DND-41 (cell line): ENCODE measurements around the gene CBX1.

Experiments
- ATAC-seq: fragments of 200-7000 bp; cut with Tn5 transposase; 3 replicates; pipeline ENCODE4 v1.9.1; 2021; ENCODE audit warnings: low read depth; ENCODE audit not compliant: insufficient read depth
- DNase-seq: peaks from one replicate; pipeline ENCODE4 v3.0.0-alpha.2; 2020
- H2AFZ ChIP-seq: 2 replicates; pipeline ENCODE4 v1.6.0; 2012; ENCODE audit warnings: low read depth, low read length
- H3K27ac ChIP-seq: 2 replicates; pipeline ENCODE4 v1.5.1; 2012; ENCODE audit warnings: low read length, inconsistent platforms
- H3K27me3 ChIP-seq: fragments of 200-600 bp; sonication (generic); 2 replicates; pipeline ENCODE4 v1.6.0; 2012; ENCODE audit warnings: low read length, mild to moderate bottlenecking, inconsistent platforms; ENCODE audit not compliant: insufficient read depth, poor library complexity
- H3K36me3 ChIP-seq: 2 replicates; pipeline ENCODE4 v1.5.1; 2012; ENCODE audit warnings: low read length, inconsistent platforms; ENCODE audit not compliant: insufficient read depth
- H3K4me1 ChIP-seq: 2 replicates; pipeline ENCODE4 v1.5.1; 2012; ENCODE audit warnings: mild to moderate bottlenecking, low read length; ENCODE audit not compliant: insufficient read depth
- H3K4me2 ChIP-seq: 2 replicates; pipeline ENCODE4 v1.6.0; 2012; ENCODE audit warnings: mild to moderate bottlenecking, moderate library complexity, low read length, inconsistent platforms; ENCODE audit not compliant: insufficient read depth
- H3K4me3 ChIP-seq, 2 experiments: fragments of 200-600 bp in 1 of 2; shearing (Covaris generic) in 1 of 2; 2 replicates each; pipeline ENCODE4 v1.5.1; 2012 to 2016; ENCODE audit warnings: inconsistent platforms in 2 of 2, low read length in 2 of 2, mild to moderate bottlenecking in 2 of 2, low read depth in 1 of 2, moderate library complexity in 1 of 2
- H3K79me2 ChIP-seq: 2 replicates; pipeline ENCODE4 v1.6.0; 2012; ENCODE audit warnings: low read length, inconsistent platforms; ENCODE audit not compliant: insufficient read depth
- H3K9ac ChIP-seq: 2 replicates; pipeline ENCODE4 v1.6.0; 2012; ENCODE audit warnings: low read depth, mild to moderate bottlenecking, inconsistent platforms, low read length, moderate library complexity
- H3K9me3 ChIP-seq: 2 replicates; pipeline ENCODE4 v1.5.1; 2012; ENCODE audit warnings: low read length, moderate library complexity, mild to moderate bottlenecking, inconsistent platforms; ENCODE audit not compliant: insufficient read depth, severe bottlenecking
- H4K20me1 ChIP-seq: 2 replicates; pipeline ENCODE4 v1.6.0; 2012; ENCODE audit warnings: low read length; ENCODE audit not compliant: insufficient read depth
- CTCF ChIP-seq: IDR thresholded peaks from 2 replicates; pipeline ENCODE4 v1.5.1; 2012; ENCODE audit warnings: borderline replicate concordance, low read length, moderate library complexity, mild to moderate bottlenecking; ENCODE audit not compliant: poor library complexity, severe bottlenecking; ENCODE audit errors: extremely low read depth
- EZH2 ChIP-seq: IDR thresholded peaks from 3 replicates; pipeline ENCODE4 v1.6.1; 2012; ENCODE audit warnings: borderline replicate concordance, low read depth, mild to moderate bottlenecking, moderate library complexity, low read length, inconsistent platforms; ENCODE audit not compliant: severe bottlenecking

The CBX1 gene

GRCh38 chr17:48110761-48111160 is 9.5 kb upstream of the CBX1 start:
- DNase-seq (no peak), ATAC-seq (no peak)
- TF ChIP-seq CTCF, result no peak
- TF ChIP-seq EZH2, result no peak
- H3K27ac ChIP-seq, result no peak overlapping the region
- no peak overlapping the region for H2AFZ ChIP-seq
- no peaks in the 10 kb centered on the region for H3K27me3 ChIP-seq
- peaks cover 46% of the 10 kb centered on the region for H3K79me2 ChIP-seq
- H3K4me3 ChIP-seq, result no peak overlapping the region
- no peaks in the 10 kb centered on the region; the same call in 1 of the 2 replicates for H4K20me1 ChIP-seq
- H3K4me2 ChIP-seq, result no peak overlapping the region
- no peaks in the 10 kb centered on the region for H3K9me3 ChIP-seq
- H3K36me3 ChIP-seq, result peaks cover 15% of the 10 kb centered on the region; the same call in 1 of the 2 replicates
- H3K9ac ChIP-seq, result no peak overlapping the region
- peaks cover 31% of the 10 kb centered on the region for H3K4me1 ChIP-seq

GRCh38 chr17:48107137-48108055 is 6.1 kb upstream of the CBX1 start, which contains the start of gene SNX11:
TSS of gene SNX11 (plus strand) at chr17:48107766. CDS start at chr17:48112044, 4,278 bp downstream.
- H3K4me2 ChIP-seq, result peak within 1 kb of the TSS; percentile 62
- ATAC-seq (peak; percentile 99), DNase-seq (peak; percentile 93)
- no peaks in the 10 kb centered on the region; the same call in 1 of the 2 replicates for H4K20me1 ChIP-seq
- peak within 1 kb of the TSS; percentile 73 to 91 for H3K4me3 ChIP-seq
- peaks cover 27% of the 10 kb centered on the region for H3K4me1 ChIP-seq
- H3K27ac ChIP-seq, result peak within 1 kb of the TSS; percentile 63
- no peaks in the 10 kb centered on the region for H3K36me3 ChIP-seq
- H2AFZ ChIP-seq, result peak within 1 kb of the TSS; percentile 77
- H3K9me3 ChIP-seq, result no peaks in the 10 kb centered on the region
- H3K79me2 ChIP-seq, result peaks cover 40% of the 10 kb centered on the region
- TF ChIP-seq EZH2 (no peak), CTCF (peak; percentile 27)
- no peaks in the 10 kb centered on the region for H3K27me3 ChIP-seq
- H3K9ac ChIP-seq, result peak within 1 kb of the TSS; percentile 65

GRCh38 chr17:48106802-48107136 is 5.5 kb upstream of the CBX1 start:
- H3K4me2 ChIP-seq, result peak overlapping the region; percentile 62
- no peaks in the 10 kb centered on the region for H3K9me3 ChIP-seq
- H3K27me3 ChIP-seq, result no peaks in the 10 kb centered on the region
- H3K4me1 ChIP-seq, result peaks cover 30% of the 10 kb centered on the region
- H3K36me3 ChIP-seq, result no peaks in the 10 kb centered on the region
- peak overlapping the region; percentile 63 for H3K27ac ChIP-seq
- TF ChIP-seq EZH2 (no peak), CTCF (no peak)
- ATAC-seq (no peak), DNase-seq (no peak)
- peaks cover 34% of the 10 kb centered on the region for H3K79me2 ChIP-seq
- H3K4me3 ChIP-seq, result peak overlapping the region; percentile 73 to 91; a peak in 3 of 4 replicates
- peak overlapping the region; percentile 77 for H2AFZ ChIP-seq
- H3K9ac ChIP-seq, result peak overlapping the region; percentile 65
- H4K20me1 ChIP-seq, result no peaks in the 10 kb centered on the region; the same call in 1 of the 2 replicates
